Fibroblast of skin of left biceps (primary cell): ENCODE data around the gene GSAP.
"Not testable (repeated sequence)": the region's sequence is repeated elsewhere in the genome, so short reads cannot be mapped to it uniquely, and the experiment has no call there.

Experiments
- DNase-seq, 2 experiments: peaks; one replicate each; pipeline ENCODE4 v3.0.0-alpha.2; 2013; ENCODE audit warnings: low read depth in 2 of 2

Gene GSAP

DNA sequence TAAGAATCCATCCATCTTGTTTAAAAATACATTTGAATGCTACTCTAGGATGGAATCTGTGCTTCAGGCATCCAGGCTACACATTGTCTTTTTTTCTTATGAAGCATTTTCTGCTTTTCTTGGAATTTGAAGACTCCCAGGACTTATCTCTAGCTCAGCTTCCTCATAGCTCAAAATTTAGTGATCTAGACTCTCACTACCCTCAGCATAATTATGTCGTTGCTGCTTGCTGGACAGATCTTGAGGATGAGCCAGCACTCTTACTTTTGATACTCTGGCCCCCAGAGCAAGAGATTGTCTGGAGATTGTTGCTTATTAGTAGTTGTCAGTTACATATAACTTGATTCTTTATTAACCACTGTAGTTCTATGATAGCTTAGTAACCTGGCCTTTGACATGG is 133.3 kb downstream of the GSAP start:
- no peak for DNase-seq

DNA sequence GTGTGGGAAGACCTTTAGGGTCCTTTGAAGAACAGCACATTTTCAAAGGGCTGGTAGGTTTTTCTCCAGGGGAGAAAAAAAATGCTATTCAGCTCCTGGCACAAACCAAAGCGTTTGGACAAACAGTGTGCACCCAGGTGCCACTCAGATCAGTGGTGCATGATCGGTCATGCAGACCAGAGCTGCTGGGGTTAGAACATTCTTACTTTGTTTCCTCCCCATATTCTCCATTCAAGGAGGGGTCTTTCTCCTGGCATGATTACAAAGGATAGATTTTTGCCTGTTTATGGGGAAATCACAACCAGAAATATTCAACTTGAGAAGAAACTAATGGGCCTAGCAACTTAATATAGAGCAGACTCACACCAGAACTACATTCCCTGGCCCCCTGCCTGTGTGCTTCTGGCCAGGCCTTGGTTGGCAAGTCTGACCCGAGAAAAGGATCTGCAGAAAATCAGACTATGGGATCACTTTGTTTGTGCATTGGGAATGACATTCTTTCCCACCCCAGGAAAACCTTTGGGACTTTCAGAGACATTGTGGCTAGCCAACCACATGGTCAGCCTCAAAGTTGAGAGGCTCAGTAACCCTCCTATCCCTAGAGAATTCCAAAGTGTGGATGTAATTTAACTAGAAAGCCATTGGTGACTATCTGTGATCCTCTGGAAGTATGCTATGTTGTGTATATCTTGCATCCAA is 134.2 kb downstream of the GSAP start:
- DNase-seq, result no peak

DNA sequence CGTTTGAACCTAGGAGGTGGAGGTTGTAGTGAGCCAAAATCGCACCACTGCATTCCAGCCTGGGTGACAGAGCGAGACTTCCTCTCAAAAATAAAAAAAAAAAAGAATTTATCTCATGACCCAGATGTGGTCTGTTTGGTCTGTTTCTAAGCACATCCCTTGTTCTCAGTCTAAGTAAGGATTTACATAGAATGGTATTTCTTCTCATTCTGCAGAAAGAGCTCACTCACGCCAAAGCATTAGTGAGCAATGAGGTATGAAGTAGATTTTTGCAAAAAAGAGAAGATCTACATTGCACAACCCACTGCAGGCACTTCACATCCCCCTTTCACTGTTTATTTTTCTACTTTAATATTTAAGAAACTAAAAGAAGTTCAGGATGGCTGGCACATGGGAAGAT is 140.0 kb downstream of the GSAP start:
- no peak for DNase-seq

DNA sequence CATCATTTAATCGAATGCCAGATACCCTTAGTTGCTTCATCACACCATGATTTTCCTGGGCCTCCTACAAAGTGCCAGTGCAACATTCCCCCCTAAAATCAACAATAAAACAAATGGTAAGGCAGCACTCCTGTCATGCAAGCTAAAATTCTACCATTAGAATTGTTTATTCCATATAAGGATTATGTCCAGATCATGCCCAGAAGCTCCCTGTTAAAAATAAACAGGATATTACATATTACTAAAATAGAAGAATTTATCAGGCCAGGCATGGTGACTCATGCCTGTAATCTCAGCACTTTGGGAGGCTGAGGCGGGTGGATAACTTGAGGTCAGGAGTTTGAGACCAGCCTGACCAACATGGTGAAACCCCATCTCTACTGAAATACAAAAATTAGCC is 140.5 kb downstream of the GSAP start:
- DNase-seq, result not testable (repeated sequence)

DNA sequence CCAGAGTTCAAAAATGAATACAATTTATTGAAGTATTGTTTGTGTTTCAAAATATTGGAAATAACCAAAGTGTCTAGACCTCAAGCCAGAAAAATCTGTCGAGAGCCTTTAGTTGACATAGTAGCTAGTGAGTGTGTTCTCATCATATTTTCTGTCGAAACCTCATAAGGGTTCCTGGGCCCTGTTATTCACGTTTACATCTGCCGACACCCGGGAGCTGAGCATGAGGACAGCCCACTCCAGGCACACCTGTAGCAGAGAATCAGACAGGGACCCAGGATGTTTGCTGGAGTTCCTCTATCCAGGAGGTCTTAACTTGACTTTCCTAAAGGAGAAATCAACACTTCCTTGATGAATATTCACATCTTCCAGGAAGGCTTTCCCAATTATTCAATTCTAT is 144.4 kb downstream of the GSAP start:
- no peak for DNase-seq

DNA sequence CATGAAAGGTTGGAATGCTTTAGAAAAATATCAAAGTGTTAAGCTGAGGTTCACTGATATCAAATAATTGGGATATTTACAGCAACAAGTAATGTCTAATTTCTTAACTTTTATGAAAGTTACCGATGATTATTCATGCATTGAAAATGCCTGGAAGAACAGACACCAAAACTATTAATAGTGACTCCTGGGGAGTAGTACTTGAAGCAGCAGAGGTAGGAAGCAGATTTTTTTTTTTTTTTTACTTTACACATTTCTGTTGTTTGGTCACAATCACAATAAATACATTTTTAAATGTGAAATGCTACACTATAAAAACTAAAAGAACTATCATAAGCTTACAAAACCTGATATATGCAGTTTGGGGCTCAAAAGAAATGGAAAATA is 146.1 kb downstream of the GSAP start:
- no peak for DNase-seq

DNA sequence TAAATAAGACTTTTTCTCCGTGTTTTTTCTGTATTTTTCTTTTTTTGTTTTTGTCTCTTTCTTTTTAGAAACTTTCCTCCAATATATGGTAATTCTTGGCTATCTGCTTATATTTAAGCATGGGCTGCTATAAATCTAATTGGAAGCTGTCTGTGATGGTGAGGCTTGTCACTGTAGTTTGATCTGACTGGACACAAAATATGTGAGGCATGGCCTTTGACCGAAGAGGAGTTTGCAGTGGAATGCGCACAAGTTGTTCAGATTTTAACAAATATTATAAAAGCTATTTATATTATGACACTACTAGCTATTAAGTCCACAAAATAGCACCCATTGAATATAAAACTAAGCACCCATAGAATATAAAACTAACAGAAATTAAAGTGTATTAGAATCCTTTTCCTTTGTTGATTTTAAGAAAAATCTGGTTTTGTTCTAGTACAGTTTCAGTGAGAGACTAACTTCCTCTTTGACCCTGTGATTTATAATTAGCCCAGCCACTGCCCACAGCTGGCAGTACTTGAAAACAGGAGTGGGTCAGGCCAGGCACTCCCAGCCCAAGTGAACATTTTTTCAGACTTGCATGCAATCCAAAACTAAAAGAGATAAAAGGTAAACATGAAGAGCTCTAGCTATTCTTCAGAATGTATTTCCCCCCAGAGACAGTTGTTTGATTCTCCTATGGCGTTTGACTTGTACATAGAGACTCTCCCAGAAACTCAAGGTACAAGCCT is 146.6 kb downstream of the GSAP start:
- no peak for DNase-seq

DNA sequence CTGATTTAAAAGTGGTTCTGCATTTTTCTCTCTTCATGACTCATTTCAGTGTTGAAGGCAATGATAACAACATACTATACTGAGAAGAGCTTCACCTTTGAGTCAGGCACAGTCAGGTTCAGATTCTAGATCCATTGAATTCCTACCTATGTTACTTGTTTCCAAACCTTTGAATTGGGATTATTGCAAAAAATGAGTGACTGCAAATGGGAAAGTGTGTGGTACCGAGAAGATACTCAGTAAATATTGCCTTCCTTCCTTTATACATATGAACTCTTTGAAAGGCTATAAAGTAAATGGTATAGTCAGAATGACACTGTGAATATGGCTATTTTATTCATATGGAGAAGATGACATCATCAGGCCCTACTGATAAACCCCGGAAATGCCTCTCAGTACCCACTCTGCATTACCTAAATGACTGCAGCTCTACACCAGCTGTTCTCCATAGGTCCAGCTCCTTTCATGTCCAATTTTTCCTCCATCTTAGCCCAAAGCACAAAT is 149.8 kb downstream of the GSAP start:
- no peak for DNase-seq

DNA sequence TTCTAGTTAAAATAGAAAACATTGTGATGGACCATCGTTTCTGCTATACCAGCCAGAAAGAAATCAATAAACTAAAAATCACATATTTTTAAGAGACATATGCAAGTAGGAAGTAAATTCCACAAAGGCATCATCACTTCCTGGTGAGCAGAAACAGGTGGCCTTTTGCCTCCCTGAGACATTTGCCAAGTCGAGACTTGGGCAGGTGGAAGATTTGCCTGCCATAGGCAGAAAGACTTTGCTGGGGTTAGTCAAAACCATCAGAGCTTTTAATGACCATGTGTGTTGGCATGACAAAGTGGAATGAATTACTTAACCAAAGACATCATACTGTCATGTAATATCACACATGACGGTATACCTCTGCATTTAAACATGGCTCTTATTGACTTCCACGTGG is 150.5 kb downstream of the GSAP start:
- no peak for DNase-seq

DNA sequence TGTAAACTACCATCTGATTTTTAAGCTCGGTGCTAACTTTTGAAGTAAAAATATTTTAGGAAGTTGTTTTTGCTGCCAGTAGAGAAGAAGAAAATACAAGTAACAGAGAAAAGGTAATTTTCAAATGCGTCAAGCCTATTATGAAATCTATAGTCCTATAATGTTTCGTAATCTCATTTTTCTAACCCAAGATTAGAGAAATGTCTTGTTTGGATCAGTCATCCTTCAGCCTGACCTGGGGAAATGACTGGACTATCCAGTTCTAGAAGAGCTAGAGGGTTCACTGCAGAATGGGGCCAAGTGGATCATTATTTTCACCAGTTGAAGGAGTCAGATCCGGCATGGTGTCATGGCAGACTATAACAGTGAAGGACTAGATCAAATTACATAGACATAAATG is 153.8 kb downstream of the GSAP start:
- DNase-seq, result no peak
